Right lobe of liver (tissue), 4 donors: ENCODE measurements around the gene SLC7A4.

Experiments
- CTCF ChIP-seq, 4 donors: fragments of 200-600 bp in 3 of 4; fragments of 450-650 bp in 1 of 4; IDR thresholded peaks; one replicate each; pipeline versions ENCODE4 v1.5.1 to v1.8.0; 2016 to 2022; ENCODE audit warnings: antibody characterized with exemption in 4 of 4, mild to moderate bottlenecking in 2 of 4
- POLR2A ChIP-seq: fragments of 450-650 bp; IDR thresholded peaks from one replicate; pipeline ENCODE4 v1.6.1; 2017; ENCODE audit warnings: antibody characterized with exemption, mild to moderate bottlenecking
- donor health status: DM: no; HTN: no; CAD: no.
- donor health status: DM: no; HTN: no; CAD: no.
- donor health status: DM: no; HTN: yes; CAD: no.

- TF ChIP-seq CTCF (IDR thresholded peaks at IDR 0.05) (no peak), POLR2A (no peak)
Measured at GRCh38 chr22:21034989-21035388, 2.6 kb upstream of the SLC7A4 start.
